Ammon's horn (tissue), 1 donor: Measurements from ENCODE around the gene MRPS7.
A peak's percentile ranks its signal among the peaks of the same experiment; 100 is the strongest.

Experiments
- DNase-seq: peaks from one replicate; pipeline ENCODE4 v3.0.0-alpha.2; 2016; ENCODE audit warnings: low spot score

Gene MRPS7

GRCh38 chr17:75261336-75262111, at the start of gene MRPS7, which contains the start of gene GGA3:
TSS of gene MRPS7 (plus strand) at chr17:75261879. CDS start at chr17:75261901, 22 bp downstream.
TSS of gene GGA3 (minus strand) at chr17:75261606. CDS start at chr17:75261587, 19 bp downstream.
- peak; percentile 95 for DNase-seq

GRCh38 chr17:75218131-75218530, 43.5 kb upstream of the MRPS7 start:
- no peak for DNase-seq

GRCh38 chr17:75219815-75220214, 41.9 kb upstream of the MRPS7 start:
- no peak for DNase-seq

GRCh38 chr17:75225016-75225415, 36.7 kb upstream of the MRPS7 start:
- no peak for DNase-seq

- no peak for DNase-seq
These were observed 34.0 kb upstream of the MRPS7 start for GRCh38 chr17:75227729-75228128.

GRCh38 chr17:75228305-75228704, 33.4 kb upstream of the MRPS7 start:
- DNase-seq, result peak; percentile 68

GRCh38 chr17:75228847-75229246, 32.8 kb upstream of the MRPS7 start:
- DNase-seq, result no peak

- DNase-seq, result no peak
These were observed 30.6 kb upstream of the MRPS7 start for GRCh38 chr17:75231071-75231470.

GRCh38 chr17:75231741-75232464, 29.8 kb upstream of the MRPS7 start:
- no peak for DNase-seq

GRCh38 chr17:75232786-75233185, 28.9 kb upstream of the MRPS7 start:
- DNase-seq, result no peak

GRCh38 chr17:75237100-75238014, 24.3 kb upstream of the MRPS7 start:
- no peak for DNase-seq

- no peak for DNase-seq
These were observed 23.6 kb upstream of the MRPS7 start for GRCh38 chr17:75238020-75238580.

GRCh38 chr17:75238684-75239191, 22.9 kb upstream of the MRPS7 start:
- DNase-seq, result peak; percentile 82

- no peak for DNase-seq
These were observed 22.5 kb upstream of the MRPS7 start for GRCh38 chr17:75239214-75239613.

- no peak for DNase-seq
These were observed 21.8 kb upstream of the MRPS7 start for GRCh38 chr17:75239778-75240393.

GRCh38 chr17:75240394-75241142, 21.1 kb upstream of the MRPS7 start:
- peak; percentile 73 for DNase-seq

- DNase-seq, result no peak
These were observed 20.6 kb upstream of the MRPS7 start for GRCh38 chr17:75241143-75241430.

GRCh38 chr17:75241502-75241901, 20.2 kb upstream of the MRPS7 start:
- no peak for DNase-seq

GRCh38 chr17:75241996-75242460, 19.7 kb upstream of the MRPS7 start:
- no peak for DNase-seq

- DNase-seq, result no peak
These were observed 19.1 kb upstream of the MRPS7 start for GRCh38 chr17:75242461-75243042.
